KMS-11 (cell line): Measurements from ENCODE around the gene KCTD16.

Source experiments
- H2AFZ ChIP-seq: fragments of 200-600 bp; sonication (generic); 2 replicates; pipeline ENCODE4 v1.6.1; 2016; ENCODE audit warnings: antibody characterized with exemption, mixed run types, low read depth
- H3K27ac ChIP-seq: fragments of 200-600 bp; sonication (generic); 2 replicates; pipeline ENCODE4 v1.6.1; 2016; ENCODE audit warnings: mild to moderate bottlenecking, mixed run types
- H3K27me3 ChIP-seq: fragments of 200-600 bp; sonication (generic); 2 replicates; pipeline ENCODE4 v1.6.1; 2017; ENCODE audit warnings: mild to moderate bottlenecking, low read depth, mixed run types, moderate library complexity; ENCODE audit not compliant: insufficient read depth
- H3K36me3 ChIP-seq: fragments of 200-600 bp; sonication (generic); 2 replicates; pipeline ENCODE4 v1.6.1; 2017; ENCODE audit warnings: mild to moderate bottlenecking, mixed run types; ENCODE audit not compliant: insufficient read depth
- H3K4me1 ChIP-seq: fragments of 200-600 bp; sonication (generic); 2 replicates; pipeline ENCODE4 v1.6.1; 2016; ENCODE audit warnings: mild to moderate bottlenecking, low read depth, mixed run types; ENCODE audit not compliant: poor library complexity, severe bottlenecking
- H3K4me2 ChIP-seq: fragments of 200-600 bp; sonication (generic); 2 replicates; pipeline ENCODE4 v1.7.0; 2016; ENCODE audit warnings: mild to moderate bottlenecking, mixed run types
- H3K4me3 ChIP-seq: fragments of 200-600 bp; sonication (generic); IDR thresholded peaks from 2 replicates; pipeline ENCODE4 v1.6.1; 2017; ENCODE audit warnings: low read depth, low read length, mixed read lengths; ENCODE audit not compliant: insufficient read depth
- H3K79me2 ChIP-seq: fragments of 200-600 bp; sonication (generic); 2 replicates; pipeline ENCODE4 v1.6.1; 2016; ENCODE audit warnings: low read depth, mixed run types; ENCODE audit not compliant: insufficient read depth
- H3K9ac ChIP-seq: fragments of 200-600 bp; sonication (generic); 2 replicates; pipeline ENCODE4 v1.6.1; 2016; ENCODE audit warnings: mild to moderate bottlenecking, mixed run types
- H4K20me1 ChIP-seq: fragments of 200-600 bp; sonication (generic); 2 replicates; pipeline ENCODE4 v1.6.1; 2016; ENCODE audit warnings: mild to moderate bottlenecking, mixed run types; ENCODE audit not compliant: insufficient read depth
- TF ChIP-seq, protein P1 (sequence below): fragments of 200-600 bp; sonication (generic); conservative IDR thresholded peaks from 2 replicates; pipeline ENCODE4 v1.6.1; 2017; ENCODE audit warnings: low read depth, mild to moderate bottlenecking, antibody characterized with exemption, low read length, moderate library complexity, mixed read lengths

Gene KCTD16

DNA sequence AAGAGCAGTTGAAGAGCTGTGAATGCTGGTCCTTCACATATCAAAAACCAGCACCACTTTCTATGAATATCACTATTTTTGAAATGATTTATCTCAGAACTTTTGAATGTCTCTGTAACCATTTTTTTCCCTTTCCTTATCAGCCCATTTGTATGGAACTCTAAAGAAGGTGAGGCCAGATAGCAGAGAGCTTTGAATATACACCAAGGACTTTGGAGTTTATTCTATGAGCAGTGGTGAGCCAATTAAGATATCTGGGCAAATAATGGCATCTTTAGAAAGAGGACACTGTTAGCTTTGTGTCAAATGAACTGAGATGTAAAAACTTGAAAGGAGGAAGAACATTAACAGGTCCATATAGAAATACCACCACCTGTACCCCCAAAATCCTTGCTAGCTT is 22.0 kb downstream of the KCTD16 start:
- no peaks in the 10 kb centered on the region for H3K79me2 ChIP-seq
- H3K4me2 ChIP-seq, result no peak overlapping the region
- TF ChIP-seq, protein P1, sequence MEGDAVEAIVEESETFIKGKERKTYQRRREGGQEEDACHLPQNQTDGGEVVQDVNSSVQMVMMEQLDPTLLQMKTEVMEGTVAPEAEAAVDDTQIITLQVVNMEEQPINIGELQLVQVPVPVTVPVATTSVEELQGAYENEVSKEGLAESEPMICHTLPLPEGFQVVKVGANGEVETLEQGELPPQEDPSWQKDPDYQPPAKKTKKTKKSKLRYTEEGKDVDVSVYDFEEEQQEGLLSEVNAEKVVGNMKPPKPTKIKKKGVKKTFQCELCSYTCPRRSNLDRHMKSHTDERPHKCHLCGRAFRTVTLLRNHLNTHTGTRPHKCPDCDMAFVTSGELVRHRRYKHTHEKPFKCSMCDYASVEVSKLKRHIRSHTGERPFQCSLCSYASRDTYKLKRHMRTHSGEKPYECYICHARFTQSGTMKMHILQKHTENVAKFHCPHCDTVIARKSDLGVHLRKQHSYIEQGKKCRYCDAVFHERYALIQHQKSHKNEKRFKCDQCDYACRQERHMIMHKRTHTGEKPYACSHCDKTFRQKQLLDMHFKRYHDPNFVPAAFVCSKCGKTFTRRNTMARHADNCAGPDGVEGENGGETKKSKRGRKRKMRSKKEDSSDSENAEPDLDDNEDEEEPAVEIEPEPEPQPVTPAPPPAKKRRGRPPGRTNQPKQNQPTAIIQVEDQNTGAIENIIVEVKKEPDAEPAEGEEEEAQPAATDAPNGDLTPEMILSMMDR, result no peak

DNA sequence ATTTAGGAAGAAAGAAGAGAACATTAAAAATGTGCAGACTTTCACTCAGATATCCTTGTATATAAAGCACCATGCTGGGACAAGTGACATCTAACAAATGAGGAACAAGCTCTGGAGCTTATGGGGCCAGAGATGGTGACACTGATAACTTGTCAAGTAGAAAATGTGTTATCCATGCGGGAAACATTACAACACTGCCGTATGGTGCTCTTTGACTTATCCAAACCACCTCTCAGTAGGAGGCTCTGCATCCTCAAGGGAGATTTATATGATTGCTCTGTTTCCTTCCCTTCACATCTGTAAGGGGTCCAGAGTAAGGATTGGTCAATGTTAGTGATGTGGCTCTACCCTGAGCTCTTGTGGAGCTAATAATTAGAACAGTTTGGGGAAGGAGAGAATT is 23.5 kb downstream of the KCTD16 start:
- Histone ChIP-seq H3K36me3 (no peaks in the 10 kb centered on the region), H4K20me1 (no peaks in the 10 kb centered on the region), H3K27ac (no peak overlapping the region), H3K4me1 (peaks cover 28% of the 10 kb centered on the region), H3K9ac (no peak overlapping the region), H3K4me2 (no peak overlapping the region), H3K79me2 (no peaks in the 10 kb centered on the region), H3K27me3 (no peaks in the 10 kb centered on the region), H2AFZ (no peak overlapping the region), H3K4me3 (no peak overlapping the region)
- TF ChIP-seq, protein P1, result no peak

More for the DNA sequence above, 22.0 kb downstream of the KCTD16 start:
- no peaks in the 10 kb centered on the region for H3K27me3 ChIP-seq
- H3K4me3 ChIP-seq, result no peak overlapping the region
- H4K20me1 ChIP-seq, result no peaks in the 10 kb centered on the region
- H3K9ac ChIP-seq, result no peak overlapping the region
- no peak overlapping the region for H3K27ac ChIP-seq
- 0 out of 2 replicates have a peak overlapping the region, but pooled peaks have one; percentile 77 for H2AFZ ChIP-seq
- no peaks in the 10 kb centered on the region for H3K36me3 ChIP-seq
- H3K4me1 ChIP-seq, result peaks cover 43% of the 10 kb centered on the region

DNA sequence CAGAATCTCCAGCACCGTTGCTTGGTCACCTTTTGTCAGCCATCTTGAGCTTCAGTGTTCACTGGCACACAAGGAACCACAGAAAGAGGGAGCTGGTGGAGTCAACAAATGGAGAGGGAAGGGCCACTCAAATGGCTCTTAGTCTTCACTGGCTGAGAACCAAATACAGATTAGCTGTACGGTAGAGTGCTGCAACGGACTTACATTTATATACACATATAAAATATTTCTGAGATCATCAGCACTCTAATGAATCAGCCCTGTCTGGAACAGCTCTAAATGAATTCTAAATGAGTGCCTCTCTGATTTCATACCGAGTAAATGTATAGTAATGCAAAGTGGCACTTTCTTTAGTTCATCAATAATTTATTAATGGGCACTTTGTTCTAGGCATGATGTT is 24.8 kb downstream of the KCTD16 start:
- H2AFZ ChIP-seq, result no peak overlapping the region
- no peaks in the 10 kb centered on the region for H3K36me3 ChIP-seq
- no peak overlapping the region for H3K4me2 ChIP-seq
- no peak overlapping the region for H3K9ac ChIP-seq
- H4K20me1 ChIP-seq, result no peaks in the 10 kb centered on the region
- no peak overlapping the region for H3K4me3 ChIP-seq
- no peak overlapping the region for H3K27ac ChIP-seq
- TF ChIP-seq, protein P1, result no peak
- peaks cover 17% of the 10 kb centered on the region for H3K4me1 ChIP-seq
- no peaks in the 10 kb centered on the region for H3K27me3 ChIP-seq
- no peaks in the 10 kb centered on the region for H3K79me2 ChIP-seq

DNA sequence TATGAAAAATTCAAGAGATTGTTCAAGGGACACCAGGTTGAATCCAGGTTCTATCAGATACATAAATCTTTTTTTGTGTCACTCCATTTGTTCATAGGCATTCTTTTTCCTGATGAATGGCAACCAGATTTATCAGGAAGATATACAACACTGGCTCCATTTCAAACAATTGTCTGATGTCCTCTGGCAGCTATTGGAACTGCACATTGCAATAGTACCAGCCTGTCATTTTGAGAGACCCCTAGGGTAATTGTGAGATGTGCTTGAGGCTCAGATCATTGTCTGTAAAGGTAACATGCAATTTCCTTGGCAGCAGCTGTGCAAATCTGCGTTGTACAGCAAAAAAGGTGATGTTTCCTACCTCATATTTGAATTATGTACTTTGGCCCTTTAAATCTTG is 25.9 kb downstream of the KCTD16 start:
- no peaks in the 10 kb centered on the region for H3K79me2 ChIP-seq
- H2AFZ ChIP-seq, result no peak overlapping the region
- no peak overlapping the region for H3K9ac ChIP-seq
- TF ChIP-seq, protein P1, result no peak
- H3K27me3 ChIP-seq, result no peaks in the 10 kb centered on the region
- H3K4me3 ChIP-seq, result no peak overlapping the region
- peaks cover 9% of the 10 kb centered on the region for H3K4me1 ChIP-seq
- no peak overlapping the region for H3K4me2 ChIP-seq
- H3K36me3 ChIP-seq, result no peaks in the 10 kb centered on the region
- no peaks in the 10 kb centered on the region for H4K20me1 ChIP-seq
- no peak overlapping the region for H3K27ac ChIP-seq
